GM12891 (cell line): ENCODE measurements around the gene KIAA1549.

ENCODE experiments used
- DNase-seq: peaks from one replicate; pipeline ENCODE4 v3.0.0; 2011; ENCODE audit warnings: low spot score; ENCODE audit not compliant: insufficient read length
- FAIRE-seq: peaks from 2 replicates; lab custom pipeline; 2011; peaks lifted over from hg19 to GRCh38; lab: Jason Lieb, UNC
- PAX5 ChIP-seq: IDR thresholded peaks from 2 replicates; pipeline ENCODE4 v1.6.1; 2011; ENCODE audit warnings: low read length, moderate library complexity, mild to moderate bottlenecking; ENCODE audit not compliant: insufficient read depth, severe bottlenecking
- POLR2A ChIP-seq: IDR thresholded peaks from 2 replicates; pipeline ENCODE4 v1.6.1; 2011; ENCODE audit warnings: low read depth, low read length, control low read depth
- POLR2AphosphoS5 ChIP-seq: IDR thresholded peaks from 2 replicates; pipeline ENCODE4 v1.6.1; 2011; ENCODE audit warnings: low read depth, low read length, control low read depth
- POU2F2 ChIP-seq: IDR thresholded peaks from 2 replicates; pipeline ENCODE4 v1.6.1; 2011; ENCODE audit warnings: low read depth, mild to moderate bottlenecking, control low read depth, low read length, moderate library complexity
- SPI1 ChIP-seq: IDR thresholded peaks from 2 replicates; pipeline ENCODE4 v1.6.1; 2011; ENCODE audit warnings: low read depth, low read length, control low read depth
- TAF1 ChIP-seq: IDR thresholded peaks from 2 replicates; pipeline ENCODE4 v1.6.1; 2011; ENCODE audit warnings: low read depth, low read length, control low read depth

Gene KIAA1549

DNA sequence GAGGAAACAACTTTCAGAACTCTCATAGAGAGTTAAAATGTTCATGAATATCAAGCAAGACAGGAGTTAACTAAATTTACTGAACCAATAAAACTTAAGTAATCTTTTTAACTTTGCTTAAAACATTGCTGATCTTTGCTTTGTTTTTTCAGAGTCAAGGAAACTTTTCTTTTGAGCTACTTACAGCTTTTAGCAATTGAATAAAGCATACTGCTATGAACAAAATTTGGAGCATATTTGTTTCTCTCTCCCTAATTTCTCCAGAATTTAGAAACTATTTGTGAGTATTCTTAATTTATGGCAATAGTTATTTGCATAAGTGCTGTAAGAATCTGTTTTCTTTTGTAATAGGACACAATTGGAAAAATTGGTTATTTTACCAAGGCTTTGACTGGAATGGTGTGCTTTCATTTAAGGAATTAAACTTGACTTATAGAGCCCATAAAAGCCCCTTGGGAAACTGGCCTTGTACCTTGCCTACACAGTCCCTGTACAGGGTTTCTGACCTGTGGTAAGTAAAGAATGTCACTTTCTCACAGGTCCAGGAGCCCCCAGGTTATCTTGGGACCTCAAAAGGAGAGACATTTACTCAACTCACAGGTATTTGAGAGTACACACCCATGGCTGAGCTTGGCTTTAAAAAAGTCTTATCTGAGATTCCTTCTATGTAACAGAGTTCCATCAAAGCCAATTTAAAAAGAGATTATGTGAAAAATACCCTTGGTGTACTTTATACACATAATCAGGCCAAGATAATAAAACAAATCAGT, 23.3 kb upstream of the KIAA1549 start:
- FAIRE-seq (no peak), DNase-seq (no peak)
- TF ChIP-seq PAX5 (no peak), POU2F2 (no peak), POLR2A (no peak), POLR2AphosphoS5 (no peak), TAF1 (no peak), SPI1 (no peak)

DNA sequence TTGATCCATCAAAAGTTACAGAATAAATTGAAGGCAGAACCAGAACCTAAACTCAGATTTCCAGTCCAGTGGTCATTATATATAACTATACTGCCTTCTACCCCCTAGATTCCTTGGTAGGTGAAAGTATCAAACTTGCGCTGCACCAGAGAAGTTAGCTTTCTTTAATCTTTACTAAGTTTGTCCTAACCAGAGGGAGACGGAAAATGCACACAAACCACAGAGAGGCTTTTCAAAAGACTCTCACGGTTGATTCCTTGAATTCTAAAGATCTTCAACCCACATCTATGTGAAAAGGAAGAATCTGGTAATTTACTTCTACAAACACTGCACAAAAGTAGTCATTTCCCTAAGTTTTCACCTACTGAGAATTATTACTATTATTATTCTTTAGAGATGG, 18.2 kb upstream of the KIAA1549 start:
- DNase-seq (no peak), FAIRE-seq (no peak)
- no peak for TF ChIP-seq TAF1
- TF ChIP-seq POU2F2 = no peak
- no peak for TF ChIP-seq PAX5
- no peak for TF ChIP-seq POLR2A
- no peak for TF ChIP-seq SPI1
- TF ChIP-seq POLR2AphosphoS5 = no peak

DNA sequence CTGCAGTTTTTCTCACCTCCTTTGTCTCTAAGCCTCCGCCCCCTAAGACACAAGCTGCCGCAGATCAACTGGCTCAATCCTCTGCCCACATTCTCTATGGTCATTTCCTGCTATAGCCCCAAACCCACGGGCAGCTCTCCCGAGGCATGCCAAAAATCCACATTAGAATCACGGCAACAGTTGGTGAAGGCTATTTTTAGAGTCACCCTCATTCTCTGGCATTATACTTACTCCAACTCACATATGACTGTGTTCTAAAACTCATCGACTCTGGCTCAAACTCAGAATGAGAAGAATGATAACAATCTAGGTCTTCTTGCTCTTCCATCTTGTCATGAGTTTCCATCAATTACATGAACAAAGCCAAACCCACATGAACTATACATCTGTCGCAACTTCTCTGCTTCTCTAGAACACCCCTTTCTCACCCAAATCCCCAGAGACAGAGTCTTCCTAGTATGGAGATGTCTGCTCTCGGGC, 10.9 kb upstream of the KIAA1549 start:
- TF ChIP-seq POU2F2 (no peak), SPI1 (no peak), TAF1 (no peak), POLR2AphosphoS5 (no peak), POLR2A (no peak), PAX5 (no peak)
- FAIRE-seq = no peak
- DNase-seq = no peak

DNA sequence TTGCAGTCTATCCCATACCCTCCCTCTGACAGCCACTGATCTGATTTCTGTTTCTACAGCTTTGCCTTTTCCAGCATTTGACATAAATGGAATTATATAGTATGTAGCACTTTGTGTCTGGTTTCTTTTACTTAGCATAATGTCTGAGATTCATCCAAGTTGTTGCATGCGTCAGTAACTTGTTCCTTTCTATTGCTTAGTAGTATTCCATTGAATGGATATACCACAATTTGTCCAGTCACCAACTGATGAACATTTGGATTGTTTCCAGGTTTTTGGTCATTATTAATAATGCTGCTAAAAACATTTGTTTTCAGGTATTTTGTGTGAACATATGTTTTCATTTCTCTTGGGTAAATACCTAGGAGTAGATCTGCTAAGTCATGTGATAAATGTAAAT, 6.5 kb upstream of the KIAA1549 start:
- TF ChIP-seq POLR2AphosphoS5 (no peak), POU2F2 (no peak), PAX5 (no peak), SPI1 (no peak), POLR2A (no peak), TAF1 (no peak)
- DNase-seq = no peak
- no peak for FAIRE-seq

DNA sequence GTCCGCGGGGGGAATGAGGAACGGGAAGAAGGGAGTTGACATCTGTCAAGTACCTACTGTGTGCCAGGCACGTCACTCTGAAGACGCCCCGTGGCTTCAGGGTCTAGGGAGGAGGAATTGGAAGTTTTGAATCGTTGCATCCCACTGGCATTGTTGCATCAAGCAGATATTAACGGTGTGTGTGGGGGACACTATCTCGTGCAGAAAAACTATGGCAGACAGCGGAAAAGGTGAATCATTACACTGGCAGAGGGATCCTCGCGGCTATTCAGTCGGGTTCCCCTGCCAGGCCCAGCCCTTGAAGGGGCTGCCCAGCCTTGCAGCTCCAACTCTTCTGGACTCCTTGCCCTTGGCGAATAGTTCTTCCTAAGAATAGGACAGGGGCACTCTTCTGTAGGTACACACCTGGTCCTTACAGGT, 1.0 kb upstream of the KIAA1549 start:
- FAIRE-seq (no peak), DNase-seq (no peak)
- no peak for TF ChIP-seq SPI1

DNA sequence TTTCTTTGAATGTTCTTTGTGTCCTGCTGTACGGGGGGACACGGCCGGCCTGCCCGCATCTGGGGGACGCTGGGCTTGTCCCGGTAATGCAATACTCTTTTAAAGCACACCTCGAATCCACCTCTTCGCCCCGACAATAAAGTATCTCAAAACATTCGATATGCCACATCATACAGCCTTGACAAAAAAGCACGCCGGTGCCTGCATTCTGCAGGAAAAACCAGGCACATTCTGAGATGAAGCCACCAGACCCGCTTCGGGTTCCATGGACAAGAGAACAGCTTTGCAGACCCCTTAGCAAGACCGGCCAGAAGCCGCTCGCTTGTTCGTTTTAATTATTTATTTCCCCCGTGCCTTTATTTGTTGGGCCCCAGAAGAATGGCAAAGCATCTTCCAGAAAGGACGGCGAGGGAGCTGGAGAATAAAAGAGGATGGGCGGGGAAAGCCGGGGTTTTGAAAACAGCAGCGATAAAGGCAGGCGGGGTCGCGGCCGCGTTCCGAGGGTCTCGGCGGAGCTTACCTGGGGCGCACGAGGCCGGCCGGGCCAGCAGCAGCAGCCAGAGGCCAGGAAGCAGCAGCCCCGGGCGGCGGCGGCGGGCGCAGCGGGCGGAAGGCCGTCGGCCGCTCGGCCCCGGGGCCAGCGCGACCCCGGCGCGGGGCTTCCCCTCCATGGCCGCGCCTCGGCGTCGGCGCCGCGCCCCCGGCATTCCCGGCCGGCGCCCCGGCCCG, 462 bp downstream of the KIAA1549 start:
- no peak for DNase-seq
- TF ChIP-seq TAF1 = no peak
- TF ChIP-seq POLR2A = no peak
- TF ChIP-seq POLR2AphosphoS5 = no peak
- TF ChIP-seq POU2F2 = no peak
- TF ChIP-seq PAX5 = no peak
- no peak for TF ChIP-seq SPI1
- no peak for FAIRE-seq

DNA sequence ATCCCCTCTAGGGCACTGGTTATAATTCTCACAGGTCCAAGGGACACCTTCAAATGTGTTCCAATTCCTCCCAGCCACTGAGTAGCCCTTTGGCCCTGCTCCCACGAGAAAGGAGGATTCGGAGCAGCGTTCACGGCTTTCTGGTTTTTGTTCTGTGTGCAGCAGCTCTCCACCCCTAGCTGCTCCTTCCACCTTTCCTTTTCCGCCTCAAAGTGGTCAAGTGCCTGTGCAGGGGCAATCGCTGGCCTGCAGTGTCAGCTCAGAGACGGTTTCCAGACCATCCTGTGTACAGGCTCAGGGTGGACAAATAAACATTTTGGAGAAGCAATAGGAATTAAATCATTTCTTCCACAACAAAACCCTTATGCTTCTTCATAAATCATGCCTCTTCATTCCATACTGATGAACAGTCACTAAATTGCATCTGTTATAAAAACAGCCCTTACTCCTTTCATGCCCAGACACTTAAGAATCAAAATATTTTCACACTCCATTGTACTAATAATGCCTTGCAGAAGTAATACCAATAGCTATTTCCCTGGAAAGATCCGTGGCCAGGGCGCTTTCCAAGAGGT, 1.1 kb downstream of the KIAA1549 start:
- no peak for DNase-seq
- FAIRE-seq = no peak
- TF ChIP-seq PAX5 (no peak), POLR2AphosphoS5 (no peak), POU2F2 (no peak), TAF1 (no peak), POLR2A (no peak), SPI1 (no peak)

DNA sequence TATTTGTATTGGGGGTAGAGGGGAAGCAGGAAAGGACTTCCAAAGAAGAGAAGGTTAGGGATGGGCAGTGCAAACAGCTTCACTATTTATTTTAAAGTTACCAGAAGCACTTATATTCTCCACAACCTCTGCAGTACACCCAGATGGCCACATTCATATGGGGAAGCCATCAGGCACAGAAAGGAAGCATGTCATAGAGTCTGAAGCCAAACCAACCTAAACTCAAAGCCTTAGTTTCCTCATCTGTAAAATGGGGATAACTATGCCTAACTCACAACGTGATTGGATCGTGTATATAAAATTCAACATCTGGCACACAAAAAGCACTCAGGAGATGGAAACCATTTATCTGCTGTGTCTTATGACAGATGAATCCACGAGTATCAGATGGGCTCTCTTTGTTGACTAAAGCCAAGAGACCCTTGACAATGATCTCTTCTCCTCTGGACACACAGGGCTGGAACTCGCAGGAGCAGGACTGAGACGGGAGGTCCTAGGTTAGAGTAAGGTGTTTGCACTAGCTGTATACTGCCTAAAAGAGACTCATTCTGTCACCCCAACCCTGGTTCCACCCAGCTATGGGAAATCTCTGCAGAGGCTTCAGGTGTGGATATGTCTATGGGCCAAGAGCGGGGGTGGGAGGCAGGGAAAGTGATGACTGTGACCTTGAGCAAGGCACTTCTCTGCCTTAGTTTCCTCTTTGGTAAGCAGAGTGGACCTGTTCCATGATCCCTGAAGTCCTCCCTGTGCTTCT, 1.8 kb downstream of the KIAA1549 start:
- DNase-seq = no peak
- TF ChIP-seq PAX5 (no peak), SPI1 (no peak), TAF1 (no peak), POLR2A (no peak), POU2F2 (no peak), POLR2AphosphoS5 (no peak)
- FAIRE-seq = no peak
